GF-D8 (cell line): ENCODE results near the gene GJB4.
"Not testable (repeated sequence)": the region's sequence is repeated elsewhere in the genome, so short reads cannot be mapped to it uniquely, and the experiment has no call there.

Experiments
- DNase-seq: peaks from one replicate; lab custom pipeline; 2025; lab: John Stamatoyannopoulos, UW

GJB4 gene

GRCh38 chr1:34746785-34747637 lies 12.5 kb upstream of the GJB4 start:
- DNase-seq, result no peak

- DNase-seq, result no peak
Measured at GRCh38 chr1:34747638-34747941, 11.9 kb upstream of the GJB4 start.

- no peak for DNase-seq
Measured at GRCh38 chr1:34749992-34750391, 9.5 kb upstream of the GJB4 start.

DNA sequence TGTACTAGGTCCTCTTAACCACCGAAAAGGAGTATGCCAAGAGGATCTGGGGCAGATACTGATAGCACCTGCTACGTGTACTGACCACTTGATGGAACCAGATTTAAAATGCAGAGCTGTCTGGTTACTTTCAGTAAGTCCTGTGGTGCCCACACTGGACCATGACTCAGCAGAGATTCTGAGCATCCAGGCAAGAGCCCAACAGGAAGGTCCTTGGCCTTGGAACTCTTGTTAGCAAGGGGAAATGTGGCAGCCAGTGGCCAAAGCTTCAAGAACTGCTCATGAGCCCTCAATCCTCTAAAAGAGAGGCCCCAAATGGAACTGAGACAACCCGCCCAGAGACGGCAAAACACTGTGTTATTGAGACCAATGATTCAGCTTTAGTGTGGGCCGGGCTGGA lies 8.9 kb upstream of the GJB4 start:
- DNase-seq, result no peak

GRCh38 chr1:34753163-34753562 lies 6.4 kb upstream of the GJB4 start:
- DNase-seq, result no peak

DNA sequence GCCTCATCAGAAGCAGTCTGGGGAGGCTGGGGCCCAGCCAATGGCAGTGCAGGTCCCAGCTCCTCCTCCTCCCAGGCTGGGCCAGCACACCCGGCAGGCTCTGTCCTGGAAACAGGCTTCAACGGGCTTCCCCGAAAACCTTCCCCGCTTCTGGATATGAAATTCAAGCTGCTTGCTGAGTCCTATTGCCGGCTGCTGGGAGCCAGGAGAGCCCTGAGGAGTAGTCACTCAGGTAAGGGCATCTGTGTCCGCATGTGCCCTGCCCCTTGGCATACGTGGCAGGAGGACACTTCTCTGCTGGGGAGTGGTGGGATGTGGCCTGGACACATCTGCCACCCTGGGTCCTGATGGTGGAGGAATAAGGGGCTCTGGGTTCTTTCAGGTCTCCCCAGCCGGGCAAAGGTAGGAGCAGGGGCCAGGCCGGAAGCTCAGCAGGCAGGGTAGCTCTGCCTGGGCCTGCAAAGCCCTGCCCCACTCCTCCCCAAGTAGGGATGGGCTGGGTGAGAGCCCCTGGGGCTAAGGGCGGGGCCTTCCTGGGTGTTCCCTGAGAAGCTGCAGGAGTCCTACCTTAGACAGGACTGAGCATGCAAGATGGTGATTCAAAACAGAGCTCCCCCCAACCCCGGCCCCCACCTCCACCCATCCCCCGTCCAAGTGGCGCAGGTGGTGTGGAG lies 4.4 kb upstream of the GJB4 start, which contains the start of gene GJB5:
GJB5 (plus strand) TSS at position 84 of the 674 bp plus-strand sequence. CDS start 2,284 bp downstream, outside the sequence.
- DNase-seq, result no peak

DNA sequence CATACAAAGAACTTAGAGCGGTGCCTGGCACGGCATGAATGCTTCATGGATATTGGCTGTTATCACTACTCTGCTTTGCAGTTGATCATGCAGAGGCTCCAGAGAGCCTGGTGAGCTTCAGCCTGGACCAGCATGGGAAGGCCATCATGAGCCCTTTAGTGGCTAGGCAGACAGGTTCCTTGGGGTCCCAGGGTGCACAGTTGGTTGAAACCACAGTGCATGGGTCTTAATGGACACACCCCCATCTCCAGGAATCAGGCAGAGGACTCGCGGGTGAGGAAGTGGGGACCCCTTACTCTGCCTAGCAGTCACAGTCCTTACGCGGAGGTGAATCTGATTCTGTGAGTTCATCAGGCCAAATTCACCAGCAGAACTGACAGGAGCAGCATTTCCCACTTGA lies 3.6 kb upstream of the GJB4 start:
- no peak for DNase-seq

DNA sequence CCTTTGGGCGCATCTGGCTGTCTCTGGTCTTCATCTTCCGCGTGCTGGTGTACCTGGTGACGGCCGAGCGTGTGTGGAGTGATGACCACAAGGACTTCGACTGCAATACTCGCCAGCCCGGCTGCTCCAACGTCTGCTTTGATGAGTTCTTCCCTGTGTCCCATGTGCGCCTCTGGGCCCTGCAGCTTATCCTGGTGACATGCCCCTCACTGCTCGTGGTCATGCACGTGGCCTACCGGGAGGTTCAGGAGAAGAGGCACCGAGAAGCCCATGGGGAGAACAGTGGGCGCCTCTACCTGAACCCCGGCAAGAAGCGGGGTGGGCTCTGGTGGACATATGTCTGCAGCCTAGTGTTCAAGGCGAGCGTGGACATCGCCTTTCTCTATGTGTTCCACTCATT lies 2.2 kb upstream of the GJB4 start:
- no peak for DNase-seq

DNA sequence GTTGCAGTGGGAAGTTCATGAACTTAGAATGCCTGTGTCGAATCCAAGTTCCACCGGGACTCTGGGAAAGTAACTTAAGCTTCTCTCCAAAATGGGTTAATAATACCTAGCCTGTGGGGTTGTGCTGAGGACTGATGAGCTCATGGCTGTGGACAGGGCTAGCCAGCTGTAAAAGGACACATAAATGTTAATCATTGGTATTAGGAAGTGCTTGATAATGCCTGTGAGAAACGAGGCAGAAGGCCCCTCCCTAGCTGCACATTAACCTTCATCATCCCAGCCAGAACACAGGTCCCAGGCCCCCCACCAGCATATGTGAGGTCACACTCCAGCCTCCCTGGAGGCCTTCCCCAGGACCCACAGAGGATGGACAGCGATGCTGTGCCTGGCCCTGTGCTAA lies 789 bp upstream of the GJB4 start:
- DNase-seq, result no peak

DNA sequence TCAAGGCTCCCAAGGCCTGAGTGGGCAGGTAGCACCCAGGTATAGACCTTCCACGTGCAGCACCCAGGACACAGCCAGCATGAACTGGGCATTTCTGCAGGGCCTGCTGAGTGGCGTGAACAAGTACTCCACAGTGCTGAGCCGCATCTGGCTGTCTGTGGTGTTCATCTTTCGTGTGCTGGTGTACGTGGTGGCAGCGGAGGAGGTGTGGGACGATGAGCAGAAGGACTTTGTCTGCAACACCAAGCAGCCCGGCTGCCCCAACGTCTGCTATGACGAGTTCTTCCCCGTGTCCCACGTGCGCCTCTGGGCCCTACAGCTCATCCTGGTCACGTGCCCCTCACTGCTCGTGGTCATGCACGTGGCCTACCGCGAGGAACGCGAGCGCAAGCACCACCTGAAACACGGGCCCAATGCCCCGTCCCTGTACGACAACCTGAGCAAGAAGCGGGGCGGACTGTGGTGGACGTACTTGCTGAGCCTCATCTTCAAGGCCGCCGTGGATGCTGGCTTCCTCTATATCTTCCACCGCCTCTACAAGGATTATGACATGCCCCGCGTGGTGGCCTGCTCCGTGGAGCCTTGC lies 1.7 kb downstream of the GJB4 start:
- DNase-seq, result no peak

- DNase-seq, result no peak
Measured at GRCh38 chr1:34761776-34762307, 2.3 kb downstream of the GJB4 start.

DNA sequence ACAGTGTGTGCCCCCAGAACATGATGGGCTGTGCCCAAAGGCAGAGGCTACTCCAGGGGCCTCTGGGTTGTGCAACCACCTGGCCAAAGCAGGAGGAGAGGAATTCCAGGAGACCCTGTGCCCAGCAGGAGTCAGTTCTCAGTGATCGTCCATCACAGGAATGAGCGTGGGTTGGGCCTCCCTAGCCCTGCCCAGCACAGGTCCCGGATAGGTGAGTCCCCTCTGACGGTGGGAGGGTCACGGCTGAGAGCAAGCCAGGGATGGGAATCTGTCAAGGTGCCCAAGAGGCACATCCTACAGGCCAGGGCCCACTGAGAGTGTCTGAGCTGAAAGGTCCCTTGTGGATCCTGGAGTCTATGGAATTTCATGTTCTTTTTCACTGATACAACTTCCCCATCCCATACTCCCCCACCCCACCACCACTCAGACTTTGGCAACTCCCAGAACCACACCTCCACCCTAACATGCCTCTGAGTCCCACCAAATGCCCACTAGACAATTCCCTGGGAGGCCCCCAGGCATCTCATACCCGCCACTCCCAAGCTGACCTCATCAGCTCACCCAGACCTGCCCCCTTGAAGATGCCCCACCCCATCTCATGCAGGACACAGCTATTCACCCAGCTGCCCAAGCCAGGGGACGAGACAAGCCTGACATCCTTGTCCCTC lies 3.1 kb downstream of the GJB4 start:
- DNase-seq, result no peak

- no peak for DNase-seq
Measured at GRCh38 chr1:34763142-34763781, 3.7 kb downstream of the GJB4 start.

DNA sequence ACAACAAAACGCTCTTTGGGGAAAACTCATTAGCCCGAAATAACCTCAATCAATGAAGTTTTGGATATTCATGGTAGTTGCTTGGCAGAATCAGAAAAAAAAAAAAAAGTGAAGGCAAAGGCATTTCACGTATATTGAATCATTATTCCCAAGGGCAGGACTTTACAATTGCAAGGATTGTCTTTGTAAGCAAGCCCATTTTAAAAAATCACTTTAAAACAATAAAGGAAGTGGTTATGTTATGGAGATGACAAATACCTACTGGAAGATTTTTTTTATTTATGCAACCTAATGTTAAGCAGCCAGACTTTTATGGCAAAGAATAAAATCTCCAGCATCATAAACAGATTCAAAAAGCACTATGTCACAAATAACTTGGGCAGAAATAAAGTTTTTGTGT lies 9.3 kb downstream of the GJB4 start:
- no peak for DNase-seq

- no peak for DNase-seq
Measured at GRCh38 chr1:34770891-34771504, 11.5 kb downstream of the GJB4 start.

- no peak for DNase-seq
Measured at GRCh38 chr1:34771573-34772371, 12.2 kb downstream of the GJB4 start.

- DNase-seq, result not testable (repeated sequence)
Measured at GRCh38 chr1:34773114-34773513, 13.6 kb downstream of the GJB4 start.

GRCh38 chr1:34774957-34775356 lies 15.4 kb downstream of the GJB4 start:
- DNase-seq, result no peak

DNA sequence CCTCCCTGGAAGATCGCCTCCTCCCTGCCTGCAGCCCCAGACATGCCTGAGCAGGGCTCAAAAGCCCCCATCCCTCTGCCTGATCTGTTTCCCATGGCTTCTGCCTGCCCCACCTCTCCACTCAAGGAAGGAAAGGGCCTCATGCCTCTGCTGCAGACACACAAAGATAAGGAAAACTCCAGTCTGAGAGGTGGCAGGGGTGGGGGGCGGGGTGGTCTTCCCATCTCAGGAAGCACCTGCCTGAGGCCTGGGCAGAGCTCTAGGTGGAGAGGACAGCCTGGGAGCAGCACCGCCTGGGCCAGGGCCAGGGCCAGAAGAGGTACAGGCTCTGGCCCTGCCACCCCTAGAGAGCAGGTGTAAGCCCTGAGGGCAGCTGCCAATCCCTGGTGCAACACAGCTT lies 17.4 kb downstream of the GJB4 start:
- no peak for DNase-seq

DNA sequence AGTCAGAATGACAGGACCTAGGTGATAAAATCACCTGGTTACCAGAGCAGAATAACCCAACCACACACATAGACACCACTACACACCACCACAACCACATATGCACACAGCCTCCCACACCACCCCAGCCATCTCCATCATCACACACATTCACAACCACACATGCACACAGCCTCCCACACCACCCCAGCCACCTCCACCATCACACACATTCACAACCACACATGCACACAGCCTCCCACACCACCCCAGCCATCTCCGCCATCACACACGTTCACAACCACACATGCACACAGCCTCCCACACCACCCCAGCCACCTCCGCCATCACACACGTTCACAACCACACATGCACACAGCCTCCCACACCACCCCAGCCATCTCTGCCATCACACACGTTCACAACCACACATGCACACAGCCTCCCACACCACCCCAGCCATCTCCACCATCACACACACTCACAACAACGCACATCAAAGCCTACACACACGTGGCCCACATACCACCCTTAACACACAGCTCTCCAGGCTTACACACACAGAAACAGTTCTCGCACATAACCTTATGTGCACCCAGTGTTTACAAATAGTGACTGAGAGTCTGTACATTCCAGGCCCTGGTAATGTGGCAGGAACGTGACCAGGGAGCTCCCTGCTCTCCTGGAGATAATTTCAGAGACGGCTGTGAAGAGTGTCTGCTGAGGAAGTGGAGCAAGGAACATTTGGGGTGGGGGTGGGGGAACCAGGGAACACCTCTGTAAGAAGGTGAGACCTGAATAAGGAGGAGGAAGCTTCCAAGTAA lies 18.2 kb downstream of the GJB4 start:
- DNase-seq, result no peak
